Stimulated activated CD4-positive, alpha-beta T cell treated with anti-CD3 and anti-CD28 coated beads, Interleukin-15, amount 100 ng/mL, for 1 hour (primary cell): ENCODE measurements around the gene RAB5A.
A peak's percentile ranks its signal among the peaks of the same experiment; 100 is the strongest.
"Not testable (repeated sequence)": the region's sequence is repeated elsewhere in the genome, so short reads cannot be mapped to it uniquely, and the experiment has no call there.

Experiments used
- DNase-seq, 2 donors: peaks; one replicate each; pipeline ENCODE4 v3.0.0-alpha.2; 2020; ENCODE audit warnings: low read depth in 1 of 2, low spot score in 1 of 2

Gene RAB5A

GRCh38 chr3:19946832-19947548 lies at the start of gene RAB5A:
RAB5A (plus strand) TSS chr3:19947097; CDS start chr3:19950899, 3,802 bp downstream.
- DNase-seq = peak; percentile 92 to 94

GRCh38 chr3:19898721-19899120 lies 48.2 kb upstream of the RAB5A start:
- no peak for DNase-seq

GRCh38 chr3:19899264-19899663 lies 47.6 kb upstream of the RAB5A start:
- DNase-seq = no peak

GRCh38 chr3:19899833-19900232 lies 47.1 kb upstream of the RAB5A start:
- DNase-seq = not testable (repeated sequence)

GRCh38 chr3:19901337-19901736 lies 45.6 kb upstream of the RAB5A start:
- no peak for DNase-seq

GRCh38 chr3:19901918-19902317 lies 45.0 kb upstream of the RAB5A start:
- no peak for DNase-seq

- no peak for DNase-seq
Observed at GRCh38 chr3:19903649-19904048, 43.2 kb upstream of the RAB5A start.

GRCh38 chr3:19907523-19907922 lies 39.4 kb upstream of the RAB5A start:
- no peak for DNase-seq

- no peak for DNase-seq
Observed at GRCh38 chr3:19911452-19911851, 35.4 kb upstream of the RAB5A start.

- no peak for DNase-seq
Observed at GRCh38 chr3:19917167-19917566, 29.7 kb upstream of the RAB5A start.

GRCh38 chr3:19920401-19921080 lies 26.4 kb upstream of the RAB5A start:
- DNase-seq = no peak

- DNase-seq = no peak
Observed at GRCh38 chr3:19931180-19931692, 15.7 kb upstream of the RAB5A start.

GRCh38 chr3:19931767-19932188 lies 15.1 kb upstream of the RAB5A start:
- DNase-seq = no peak

GRCh38 chr3:19932422-19932821 lies 14.5 kb upstream of the RAB5A start:
- no peak for DNase-seq

- no peak for DNase-seq
Observed at GRCh38 chr3:19934098-19934566, 12.8 kb upstream of the RAB5A start, which contains the start of gene EFHB. EFHB (minus strand) TSS chr3:19934217; CDS start chr3:19934018, 199 bp downstream.

- DNase-seq = no peak
Observed at GRCh38 chr3:19937459-19938294, 9.2 kb upstream of the RAB5A start.

- no peak for DNase-seq
Observed at GRCh38 chr3:19938295-19938627, 8.6 kb upstream of the RAB5A start.

- no peak for DNase-seq
Observed at GRCh38 chr3:19940643-19941042, 6.3 kb upstream of the RAB5A start.

- DNase-seq = no peak
Observed at GRCh38 chr3:19945534-19945933, 1.4 kb upstream of the RAB5A start.

GRCh38 chr3:19945969-19946831 lies 697 bp upstream of the RAB5A start:
- DNase-seq = no peak
